Suprapubic skin (tissue), 4 donors: ENCODE results near the gene HNRNPF.

ENCODE experiments used
- CTCF ChIP-seq, 2 donors: fragments of 200-600 bp in 1 of 2; fragments of 450-650 bp in 1 of 2; sonication (generic) in 1 of 2; IDR thresholded peaks; one replicate each; pipeline ENCODE4 v1.5.1; 2016 to 2019; ENCODE audit warnings: antibody characterized with exemption in 2 of 2, mild to moderate bottlenecking in 1 of 2, moderate library complexity in 1 of 2
- EP300 ChIP-seq: sonication (generic); formaldehyde crosslinking; IDR thresholded peaks from one replicate; pipeline ENCODE4 v1.6.1; 2017; ENCODE audit warnings: antibody characterized with exemption
- POLR2A ChIP-seq, 2 donors: fragments of 450-650 bp; IDR thresholded peaks; one replicate each; pipeline ENCODE4 v1.6.1; 2017; ENCODE audit warnings: antibody characterized with exemption in 2 of 2, mild to moderate bottlenecking in 2 of 2, moderate library complexity in 2 of 2
- POLR2AphosphoS5 ChIP-seq, 3 donors: sonication (generic); formaldehyde crosslinking; IDR thresholded peaks; one replicate each; pipeline ENCODE4 v1.6.1; 2017; ENCODE audit warnings: antibody characterized with exemption in 3 of 3

GRCh38 chr10:43444323-43444722 is 35.3 kb upstream of the HNRNPF start:
- TF ChIP-seq CTCF (IDR thresholded peaks at IDR 0.05) (no peak), POLR2A (IDR thresholded peaks at IDR 0.05) (no peak), POLR2AphosphoS5 (IDR thresholded peaks at IDR 0.05) (no peak), EP300 (no peak)
